ENCODE data around the gene CACNA1G.

CACNA1G gene

DNA sequence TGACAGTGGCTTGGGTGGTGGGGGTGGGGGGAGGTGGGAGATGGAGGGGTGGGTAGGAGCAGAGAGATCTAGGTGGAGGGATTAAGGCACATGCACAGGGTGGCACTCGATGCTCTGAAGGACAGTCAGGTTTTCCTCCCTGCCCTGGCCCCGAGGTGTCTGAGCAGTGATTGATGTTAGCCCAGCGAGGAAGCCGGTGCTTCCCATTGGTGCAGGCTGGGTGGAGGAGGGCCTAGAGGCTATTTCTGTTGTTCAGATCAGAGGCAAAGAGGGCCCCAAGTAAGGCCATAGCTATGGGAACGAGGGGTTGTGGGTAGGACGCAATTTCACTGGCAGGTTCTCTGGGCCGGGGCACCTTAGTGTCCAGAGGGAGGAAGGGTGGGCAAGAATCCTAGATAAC is 23.1 kb downstream of the CACNA1G start:
- in situ Hi-C loops (cut with MboI; ENCODE audit: low sequenced_read_pairs, unreplicated experiment): no loop called here
- no peak for TF ChIP-seq CTCF (IDR thresholded peaks at IDR 0.05; ENCODE audit: borderline replicate concordance, control extremely low read depth, extremely low read depth, insufficient read depth, missing control alignments)

GRCh38 chr17:50584116-50584515 is 23.6 kb downstream of the CACNA1G start:
- in situ Hi-C loops (cut with MboI; ENCODE audit: low sequenced_read_pairs, unreplicated experiment): no loop called here
- TF ChIP-seq CTCF (IDR thresholded peaks at IDR 0.05; ENCODE audit: borderline replicate concordance, control extremely low read depth, extremely low read depth, insufficient read depth, missing control alignments): no peak
- DNase-seq (ENCODE audit: low spot score): no peak

More for the DNA sequence above, 23.1 kb downstream of the CACNA1G start:
- DNase-seq (ENCODE audit: low spot score): no peak

- TF ChIP-seq CTCF (IDR thresholded peaks at IDR 0.05; ENCODE audit: borderline replicate concordance, control extremely low read depth, extremely low read depth, insufficient read depth, missing control alignments): no peak
- no peak for DNase-seq (ENCODE audit: low spot score)
- in situ Hi-C loops (cut with MboI; ENCODE audit: low sequenced_read_pairs, unreplicated experiment): no loop called here
These were observed 24.2 kb downstream of the CACNA1G start for GRCh38 chr17:50584749-50585148.

- no peak for DNase-seq (ENCODE audit: low spot score)
- TF ChIP-seq CTCF (IDR thresholded peaks at IDR 0.05; ENCODE audit: borderline replicate concordance, control extremely low read depth, extremely low read depth, insufficient read depth, missing control alignments): no peak
- in situ Hi-C loops (cut with MboI; ENCODE audit: low sequenced_read_pairs, unreplicated experiment): no loop called here
These were observed 24.8 kb downstream of the CACNA1G start for GRCh38 chr17:50585346-50585745.

DNA sequence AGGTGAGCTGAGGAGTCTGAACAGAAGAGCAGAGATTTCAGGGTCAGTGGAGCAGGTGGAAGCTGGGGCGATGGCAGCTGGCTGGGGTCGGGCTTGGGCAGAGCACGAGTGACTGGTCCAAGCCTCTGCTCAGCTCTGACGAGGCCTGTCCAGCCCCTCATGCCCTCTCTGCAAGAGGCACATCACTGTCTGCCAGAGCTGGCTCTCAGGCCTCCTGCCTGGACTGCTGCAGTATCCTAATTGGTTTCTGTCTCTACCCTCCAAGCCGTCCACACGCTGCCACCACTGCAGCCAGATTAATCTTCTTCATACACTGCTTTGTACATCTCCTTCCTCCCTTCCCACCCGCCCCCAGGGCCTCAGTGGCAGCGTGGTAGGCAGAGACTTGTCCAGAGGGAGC is 25.4 kb downstream of the CACNA1G start:
- no peak for DNase-seq (ENCODE audit: low spot score)
- TF ChIP-seq CTCF (IDR thresholded peaks at IDR 0.05; ENCODE audit: borderline replicate concordance, control extremely low read depth, extremely low read depth, insufficient read depth, missing control alignments): no peak
- in situ Hi-C loops (cut with MboI; ENCODE audit: low sequenced_read_pairs, unreplicated experiment): no loop called here

- in situ Hi-C loops (cut with MboI; ENCODE audit: low sequenced_read_pairs, unreplicated experiment): no loop called here
- no peak for DNase-seq (ENCODE audit: low spot score)
These were observed 26.1 kb downstream of the CACNA1G start for GRCh38 chr17:50586421-50587247.

More at GRCh38 chr17:50586421-50587247, 26.1 kb downstream of the CACNA1G start:
- TF ChIP-seq CTCF (IDR thresholded peaks at IDR 0.05; ENCODE audit: borderline replicate concordance, control extremely low read depth, extremely low read depth, insufficient read depth, missing control alignments): no peak
